ENCODE results near the gene GRB10.
"Not testable (repeated sequence)": the region's sequence is repeated elsewhere in the genome, so short reads cannot be mapped to it uniquely, and the experiment has no call there.

Gene GRB10

GRCh38 chr7:50556247-50556991 is 226.3 kb downstream of the GRB10 start:
- DNase-seq (ENCODE audit: low read depth in 1 of 2, low spot score in 1 of 2), result peak in 1 of 2 experiments; percentile 38
- no peak for TF ChIP-seq JUND (IDR thresholded peaks at IDR 0.05; ENCODE audit: low read depth)
- in situ Hi-C loops (cut with HindIII; ENCODE audit: low pct_unique_long_range_greater_than_20kb, low sequenced_read_pairs), result no loop called here

- no peak for DNase-seq (ENCODE audit: low read depth in 1 of 2, low spot score in 1 of 2)
- TF ChIP-seq JUND (IDR thresholded peaks at IDR 0.05; ENCODE audit: low read depth), result no peak
- in situ Hi-C loops (cut with HindIII; ENCODE audit: low pct_unique_long_range_greater_than_20kb, low sequenced_read_pairs), result no loop called here
Observed at GRCh38 chr7:50555594-50556140, 227.0 kb downstream of the GRB10 start.

GRCh38 chr7:50554431-50555322 is 228.0 kb downstream of the GRB10 start:
- TF ChIP-seq JUND (IDR thresholded peaks at IDR 0.05; ENCODE audit: low read depth), result no peak
- no peak for DNase-seq (ENCODE audit: low read depth in 1 of 2, low spot score in 1 of 2)
- in situ Hi-C loops (cut with HindIII; ENCODE audit: low pct_unique_long_range_greater_than_20kb, low sequenced_read_pairs), result no loop called here

GRCh38 chr7:50553973-50554372 is 228.7 kb downstream of the GRB10 start:
- no peak for DNase-seq (ENCODE audit: low read depth in 1 of 2, low spot score in 1 of 2)
- in situ Hi-C loops (cut with HindIII; ENCODE audit: low pct_unique_long_range_greater_than_20kb, low sequenced_read_pairs), result no loop called here
- TF ChIP-seq JUND (IDR thresholded peaks at IDR 0.05; ENCODE audit: low read depth), result no peak

GRCh38 chr7:50552921-50553320 is 229.8 kb downstream of the GRB10 start:
- TF ChIP-seq JUND (IDR thresholded peaks at IDR 0.05; ENCODE audit: low read depth), result no peak
- peak; percentile 61 to 85 for DNase-seq (ENCODE audit: low read depth in 1 of 2, low spot score in 1 of 2)
- in situ Hi-C loops (cut with HindIII; ENCODE audit: low pct_unique_long_range_greater_than_20kb, low sequenced_read_pairs), result no loop called here

- in situ Hi-C loops (cut with HindIII; ENCODE audit: low pct_unique_long_range_greater_than_20kb, low sequenced_read_pairs), result no loop called here
- DNase-seq (ENCODE audit: low read depth in 1 of 2, low spot score in 1 of 2), result no peak
- TF ChIP-seq JUND (IDR thresholded peaks at IDR 0.05; ENCODE audit: low read depth), result no peak
Observed at GRCh38 chr7:50552139-50552538, 230.6 kb downstream of the GRB10 start.

- DNase-seq (ENCODE audit: low read depth in 1 of 2, low spot score in 1 of 2); in situ Hi-C loops (cut with HindIII; ENCODE audit: low pct_unique_long_range_greater_than_20kb, low sequenced_read_pairs): not testable (repeated sequence)
Observed at GRCh38 chr7:50545613-50546012, 237.1 kb downstream of the GRB10 start.

- DNase-seq (ENCODE audit: low read depth in 1 of 2, low spot score in 1 of 2), result no peak
- TF ChIP-seq JUND (IDR thresholded peaks at IDR 0.05; ENCODE audit: low read depth), result no peak
- in situ Hi-C loops (cut with HindIII; ENCODE audit: low pct_unique_long_range_greater_than_20kb, low sequenced_read_pairs), result no loop called here
Observed at GRCh38 chr7:50544992-50545391, 237.7 kb downstream of the GRB10 start.

- no peak for DNase-seq (ENCODE audit: low read depth in 1 of 2, low spot score in 1 of 2)
- in situ Hi-C loops (cut with HindIII; ENCODE audit: low pct_unique_long_range_greater_than_20kb, low sequenced_read_pairs), result no loop called here
- TF ChIP-seq JUND (IDR thresholded peaks at IDR 0.05; ENCODE audit: low read depth), result no peak
Observed at GRCh38 chr7:50543776-50544442, 238.8 kb downstream of the GRB10 start.

- no peak for DNase-seq (ENCODE audit: low read depth in 1 of 2, low spot score in 1 of 2)
- in situ Hi-C loops (cut with HindIII; ENCODE audit: low pct_unique_long_range_greater_than_20kb, low sequenced_read_pairs), result no loop called here
- TF ChIP-seq JUND (IDR thresholded peaks at IDR 0.05; ENCODE audit: low read depth), result no peak
Observed at GRCh38 chr7:50542132-50542531, 240.6 kb downstream of the GRB10 start.

- in situ Hi-C loops (cut with HindIII; ENCODE audit: low pct_unique_long_range_greater_than_20kb, low sequenced_read_pairs), result no loop called here
- DNase-seq (ENCODE audit: low read depth in 1 of 2, low spot score in 1 of 2), result no peak
- TF ChIP-seq JUND (IDR thresholded peaks at IDR 0.05; ENCODE audit: low read depth), result no peak
Observed at GRCh38 chr7:50540785-50541579, 241.7 kb downstream of the GRB10 start.

Data from T47D (cell line).